GM12872 (cell line): ENCODE results near the gene PPP2R5C.

Experiments used
- CTCF ChIP-seq: IDR thresholded peaks from 3 replicates; pipeline ENCODE4 v1.5.1; 2011; ENCODE audit warnings: low read depth, mild to moderate bottlenecking, low read length, moderate library complexity; ENCODE audit not compliant: insufficient read depth

Gene PPP2R5C

GRCh38 chr14:101969481-101969880 is 208.0 kb downstream of the PPP2R5C start:
- TF ChIP-seq CTCF: no peak

DNA sequence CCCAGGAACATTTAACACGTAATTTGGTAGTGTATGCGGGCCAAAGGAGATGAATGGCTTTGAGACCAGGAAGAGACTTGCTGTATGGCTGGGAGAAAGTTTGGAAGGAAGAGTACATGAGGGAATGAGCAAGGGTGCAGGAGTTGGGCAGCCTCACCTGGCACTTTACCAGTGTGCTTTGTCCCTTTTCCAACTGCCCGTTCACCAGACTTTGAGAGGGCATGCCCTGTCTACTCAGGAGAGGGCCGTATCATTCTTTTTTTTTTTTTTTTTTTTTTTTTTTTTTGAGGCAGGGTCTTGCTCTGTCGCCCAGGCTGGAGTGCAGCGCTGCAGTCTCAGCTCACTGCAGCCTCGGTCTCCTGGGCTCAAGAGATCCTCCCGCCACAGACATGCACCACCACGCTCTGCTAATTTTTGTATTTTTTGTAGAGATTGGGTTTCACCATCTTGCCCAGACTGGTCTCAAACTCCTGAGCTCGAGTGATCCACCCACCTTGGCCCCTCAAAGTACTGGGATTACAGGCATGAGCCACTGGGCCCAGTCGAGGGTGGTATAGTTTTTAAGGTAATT is 209.4 kb downstream of the PPP2R5C start:
- TF ChIP-seq CTCF: no peak

DNA sequence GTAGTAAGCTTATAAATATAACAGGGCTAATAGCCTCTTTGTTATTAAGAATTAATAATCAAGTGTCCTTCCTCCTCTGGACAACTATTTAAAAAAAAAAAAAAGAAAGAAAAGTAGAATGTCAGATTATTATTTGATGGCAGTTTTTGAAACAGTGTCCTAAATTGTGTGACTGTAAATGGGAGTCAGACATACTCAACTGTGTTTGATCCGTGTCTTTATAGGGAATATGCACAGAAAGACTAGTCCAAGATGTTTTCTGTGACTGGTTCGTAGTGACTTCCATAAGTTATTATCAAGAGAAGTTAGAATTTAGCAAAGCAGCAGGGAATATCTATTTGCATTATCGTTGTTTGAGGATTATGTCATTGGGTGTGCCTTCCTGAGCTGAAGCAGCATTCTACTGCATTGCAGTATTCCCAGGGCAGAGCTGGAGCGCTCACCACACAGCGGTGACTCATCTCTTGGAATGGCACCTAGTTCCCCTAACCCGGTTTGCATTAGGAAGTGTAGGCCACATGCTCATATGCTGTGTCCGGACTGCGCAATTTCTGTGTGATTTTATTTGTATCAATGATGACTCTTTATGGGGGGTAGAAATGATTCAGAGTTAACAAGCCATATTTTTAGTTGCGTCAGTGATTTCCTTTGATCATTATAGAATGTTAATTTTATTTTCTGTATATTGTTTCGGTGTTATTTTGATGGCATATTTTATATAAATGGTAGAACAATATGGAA is 210.8 kb downstream of the PPP2R5C start:
- TF ChIP-seq CTCF: no peak

- TF ChIP-seq CTCF: no peak
Measured at GRCh38 chr14:101973356-101973755, 211.8 kb downstream of the PPP2R5C start.

DNA sequence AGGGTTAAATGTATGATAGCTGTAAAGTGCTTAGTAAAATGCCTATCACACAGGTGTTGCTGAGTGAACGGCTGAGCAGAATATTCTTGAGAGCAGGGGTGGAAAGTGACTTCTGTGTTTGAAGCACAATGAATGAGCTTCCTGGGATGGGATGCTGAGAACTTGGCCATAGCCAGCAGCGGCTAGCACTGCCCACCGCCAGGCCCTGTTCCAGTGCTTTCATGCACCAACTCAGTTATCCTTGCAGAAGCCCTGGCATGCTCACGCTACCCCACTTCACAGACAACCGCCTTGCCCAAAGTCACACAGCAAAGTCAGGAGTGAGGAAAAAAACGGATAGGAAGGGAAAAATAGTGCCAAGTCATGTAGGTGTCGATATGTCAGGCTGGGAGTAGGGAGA is 213.7 kb downstream of the PPP2R5C start:
- no peak for TF ChIP-seq CTCF
